ENCODE results near the gene DHX35.

DNA sequence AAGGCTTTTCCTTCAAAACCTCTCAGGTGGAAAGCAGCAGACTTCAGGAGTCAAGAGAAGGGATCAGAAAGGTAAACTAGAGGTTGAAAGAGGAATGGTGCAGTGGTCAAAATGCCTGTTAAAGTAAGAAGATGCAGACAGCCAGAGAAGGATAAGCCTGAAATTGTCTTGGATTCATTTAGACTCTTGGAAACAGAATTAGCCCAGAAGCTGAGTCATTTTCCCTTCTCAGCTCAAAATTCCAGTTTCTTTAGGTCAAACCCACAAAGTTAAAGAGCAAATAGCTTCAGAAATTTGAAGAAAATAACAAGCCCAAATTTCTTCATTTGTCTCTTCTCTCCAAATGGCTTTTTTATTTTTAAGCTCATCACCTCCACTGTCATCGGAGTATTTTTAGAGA, 73.9 kb downstream of the DHX35 start:
- TF ChIP-seq CTCF (IDR thresholded peaks at IDR 0.05) = no peak
- no peak for TF ChIP-seq POLR2A (IDR thresholded peaks at IDR 0.05)
- no peak for TF ChIP-seq POLR2AphosphoS5 (IDR thresholded peaks at IDR 0.05)
- TF ChIP-seq EP300 (IDR thresholded peaks at IDR 0.05) = no peak

All from stomach (tissue), 4 donors.